ENCODE data around the gene TNRC18.

The TNRC18 gene

GRCh38 chr7:5424749-5425506, 1.3 kb upstream of the TNRC18 start:
- no peak for TF ChIP-seq CTCF (conservative IDR thresholded peaks at IDR 0.05; ENCODE audit: low read depth)
- ChIA-PET CTCF (interaction anchor here (0.5 to 1.3 kb wide), 2 partner anchors 28 to 30 kb away, joined by 4 to 7 read pairs; no protein-coding TSS in a partner anchor), POLR2A (ENCODE audit: low non-redundant PET) (interaction anchor here (1.9 kb wide), 1 partner anchor 28 kb away, joined by 15 read pairs; no protein-coding TSS in a partner anchor)
- H3K27ac ChIP-seq, result peak overlapping the region; percentile 100
- no peak for DNase-seq (ENCODE audit: low spot score)

GRCh38 chr7:5423976-5424748, 528 bp upstream of the TNRC18 start:
- CTCF ChIA-PET, result interaction anchor here (0.5 to 2.8 kb wide), 2 partner anchors 28 to 30 kb away, joined by 4 to 17 read pairs; no protein-coding TSS in a partner anchor
- POLR2A ChIA-PET (ENCODE audit: low non-redundant PET), result interaction anchor here (0.8 to 1.9 kb wide), 2 partner anchors 15 to 27 kb away, joined by 3 to 15 read pairs; no protein-coding TSS in a partner anchor
- TF ChIP-seq CTCF (conservative IDR thresholded peaks at IDR 0.05; ENCODE audit: low read depth), result no peak
- H3K27ac ChIP-seq, result peak overlapping the region; percentile 100
- DNase-seq (ENCODE audit: low spot score), result peak; percentile 96

- no peak for DNase-seq (ENCODE audit: low spot score)
- peak overlapping the region; percentile 100 for H3K27ac ChIP-seq
- ChIA-PET CTCF (interaction anchor here (0.7 to 2.8 kb wide), 3 partner anchors 26 to 174 kb away, joined by 4 to 17 read pairs (median 4); no protein-coding TSS in a partner anchor), POLR2A (ENCODE audit: low non-redundant PET) (interaction anchor here (0.8 to 1.4 kb wide), 3 partner anchors 14 to 31 kb away, joined by 3 to 6 read pairs (median 5); no protein-coding TSS in a partner anchor)
- TF ChIP-seq CTCF (conservative IDR thresholded peaks at IDR 0.05; ENCODE audit: low read depth), result no peak
Measured at GRCh38 chr7:5422396-5423305, 983 bp downstream of the TNRC18 start.

GRCh38 chr7:5421714-5422395, 1.8 kb downstream of the TNRC18 start:
- DNase-seq (ENCODE audit: low spot score), result no peak
- H3K27ac ChIP-seq, result peak overlapping the region; percentile 100

More at GRCh38 chr7:5421714-5422395, 1.8 kb downstream of the TNRC18 start:
- POLR2A ChIA-PET (ENCODE audit: low non-redundant PET), result interaction anchor here (0.6 to 1.4 kb wide), 3 partner anchors 15 to 461 kb away, joined by 3 to 6 read pairs (median 3); no protein-coding TSS in a partner anchor
- CTCF ChIA-PET, result interaction anchor here (0.6 to 2.8 kb wide), 4 partner anchors 10 to 56 kb away, joined by 3 to 17 read pairs (median 4); no protein-coding TSS in a partner anchor
- no peak for TF ChIP-seq CTCF (conservative IDR thresholded peaks at IDR 0.05; ENCODE audit: low read depth)
